K562 (cell line): ENCODE results near the gene TRIM25. TPM values are rescaled to one million over a fixed set of nuclear protein-coding genes. Genes with fewer than 3 reads are reported as not detected.

Experiments
- BRD9 ChIP-seq: fragments of 450-650 bp; IDR thresholded peaks from 2 replicates; pipeline ENCODE4 v1.6.1; 2018; ENCODE audit warnings: low read depth; ENCODE audit not compliant: partially characterized antibody
- E2F1 ChIP-seq: sonication (generic); formaldehyde crosslinking; IDR thresholded peaks from 2 replicates; pipeline ENCODE4 v1.8.1; 2023; ENCODE audit warnings: mild to moderate bottlenecking, missing genetic modification reagents, moderate library complexity
- ELF2 ChIP-seq: fragments of 250-450 bp; sonication (Bioruptor Pico); IDR thresholded peaks from 2 replicates; pipeline ENCODE4 v1.5.0; 2021; ENCODE audit warnings: mild to moderate bottlenecking
- EWSR1 ChIP-seq: fragments of 450-650 bp; IDR thresholded peaks from 2 replicates; pipeline ENCODE4 v1.6.1; 2018; ENCODE audit warnings: borderline replicate concordance, mild to moderate bottlenecking, low read depth, moderate library complexity; ENCODE audit not compliant: partially characterized antibody
- KDM4B ChIP-seq, 2 experiments: fragments of 450-650 bp in 1 of 2; sonication (generic) in 1 of 2; IDR thresholded peaks; 2 replicates each; pipeline ENCODE4 v1.6.1; 2016 to 2017; ENCODE audit warnings: borderline replicate concordance in 2 of 2, antibody characterized with exemption in 1 of 2, low read depth in 1 of 2, mild to moderate bottlenecking in 1 of 2
- MAZ ChIP-seq, 2 experiments: fragments of 450-650 bp in 1 of 2; sonication (generic) in 1 of 2; formaldehyde crosslinking; IDR thresholded peaks in 1 of 2; conservative IDR thresholded peaks in 1 of 2; 2 replicates each; pipeline versions ENCODE4 v1.4.0 to v1.5.0; 2020; ENCODE audit warnings: mild to moderate bottlenecking in 1 of 2, missing genetic modification reagents in 1 of 2
- MTF1 ChIP-seq: fragments of 250-450 bp; sonication (Bioruptor Pico); IDR thresholded peaks from 2 replicates; pipeline ENCODE4 v1.9.0; 2021; ENCODE audit warnings: moderate library complexity, mild to moderate bottlenecking, inconsistent platforms, borderline replicate concordance
- MYC ChIP-seq, 2 experiments: fragments of 250-450 bp in 1 of 2; sonication (Bioruptor Pico) in 1 of 2; IDR thresholded peaks; 2 replicates each; pipeline versions ENCODE4 v1.5.1 to v1.6.1; 2012 to 2021; ENCODE audit warnings: low read depth in 2 of 2, borderline replicate concordance in 1 of 2, improper control_type of control experiment in 1 of 2, low read length in 1 of 2, mild to moderate bottlenecking in 1 of 2, moderate library complexity in 1 of 2
- NBN ChIP-seq: fragments of 450-650 bp; IDR thresholded peaks from 2 replicates; pipeline ENCODE4 v1.6.1; 2016; ENCODE audit warnings: low read depth, mild to moderate bottlenecking
- POLR2AphosphoS5 ChIP-seq: IDR thresholded peaks from 2 replicates; pipeline ENCODE4 v1.6.1; 2011; ENCODE audit warnings: mild to moderate bottlenecking, low read depth, low read length, moderate library complexity; ENCODE audit not compliant: control insufficient read depth, insufficient read depth
- SMARCB1 ChIP-seq: IDR thresholded peaks from 2 replicates; pipeline ENCODE4 v1.6.1; 2011; ENCODE audit warnings: improper control_type of control experiment, low read depth; ENCODE audit not compliant: insufficient read length
- TBP ChIP-seq: optimal IDR thresholded peaks from 2 replicates; pipeline ENCODE3; 2011; ENCODE audit warnings: low read depth, low read length, improper control_type of control experiment
- TCFL5 ChIP-seq: fragments of 250-450 bp; sonication (Bioruptor Pico); conservative IDR thresholded peaks from 2 replicates; pipeline ENCODE4 v1.6.1; 2021; ENCODE audit warnings: mild to moderate bottlenecking, moderate library complexity, matching md5 sums
- TEAD2 ChIP-seq: fragments of 450-650 bp; IDR thresholded peaks from 2 replicates; pipeline ENCODE4 v1.6.1; 2016; ENCODE audit warnings: missing genetic modification characterization, control low read depth, missing compliant biosample characterization
- ZNF175 ChIP-seq: fragments of 200-800 bp; sonication (Bioruptor generic); IDR thresholded peaks from 2 replicates; pipeline ENCODE4 v1.6.1; 2016; ENCODE audit warnings: low read depth, mild to moderate bottlenecking, missing genetic modification characterization, missing compliant biosample characterization
- ZNF586 ChIP-seq: fragments of 450-650 bp; formaldehyde crosslinking; conservative IDR thresholded peaks from 2 replicates; pipeline ENCODE4 v1.4.0; 2020; ENCODE audit warnings: mild to moderate bottlenecking, moderate library complexity
- ZNF79 ChIP-seq: fragments of 250-450 bp; sonication (Bioruptor Pico); IDR thresholded peaks from 2 replicates; pipeline ENCODE4 v1.4.0; 2020; ENCODE audit warnings: low read depth, mild to moderate bottlenecking, moderate library complexity
- ZSCAN32 ChIP-seq: fragments of 450-650 bp; formaldehyde crosslinking; IDR thresholded peaks from 2 replicates; pipeline ENCODE4 v1.4.0; 2020; ENCODE audit warnings: mild to moderate bottlenecking, moderate library complexity
- polyA plus RNA-seq, 8 experiments: library from polyadenylated mRNA; depleted of rRNA in 4 of 8; stranded (reverse) in 5 of 8; unstranded in 3 of 8; fragments of >200 nt; fragmentation: Nextera tagmentation in 2 of 8; fragmentation: Illumina TruSeq in 1 of 8; extraction: Ambion mirVana in 2 of 8; extraction: Trizol in 1 of 8; gene quantifications; 2 replicates each; pipeline versions ENCODE4 v1.2.1 to v1.2.3, GENCODE V29; 2011 to 2014; ENCODE audit warnings: inconsistent platforms in 1 of 8, missing spikeins in 1 of 8
- total RNA-seq, 7 experiments: library from RNA; depleted of rRNA in 6 of 7; stranded (reverse); fragments of >200 nt in 6 of 7; fragmentation: Illumina TruSeq in 2 of 7; extraction: Trizol in 2 of 7; gene quantifications; 2 replicates each; pipeline versions ENCODE4 v1.2.1 to v1.2.3, GENCODE V29; 2011 to 2021; ENCODE audit warnings: low replicate concordance in 1 of 7
- TF ChIP-seq, protein P1 (sequence below), 2 experiments: fragments of 450-650 bp in 1 of 2; IDR thresholded peaks; 2 replicates each; pipeline ENCODE4 v1.6.1; 2011 to 2017; ENCODE audit warnings: low read depth in 2 of 2, antibody characterized with exemption in 1 of 2, borderline replicate concordance in 1 of 2, low read length in 1 of 2, mild to moderate bottlenecking in 1 of 2, mixed read lengths in 1 of 2; ENCODE audit not compliant: control insufficient read depth in 1 of 2
- TF ChIP-seq, protein P2 (sequence below): fragments of 450-650 bp; formaldehyde crosslinking; IDR thresholded peaks from 2 replicates; pipeline ENCODE4 v1.4.0; 2020; ENCODE audit warnings: mild to moderate bottlenecking

Gene TRIM25
- total and polyA plus RNA-seq, 9 of the 15 experiments (the other 6 are each of a cell fraction or from before 2014, with no cell fraction given) = 5.9 to 49.5 (median 24.5) TPM

DNA sequence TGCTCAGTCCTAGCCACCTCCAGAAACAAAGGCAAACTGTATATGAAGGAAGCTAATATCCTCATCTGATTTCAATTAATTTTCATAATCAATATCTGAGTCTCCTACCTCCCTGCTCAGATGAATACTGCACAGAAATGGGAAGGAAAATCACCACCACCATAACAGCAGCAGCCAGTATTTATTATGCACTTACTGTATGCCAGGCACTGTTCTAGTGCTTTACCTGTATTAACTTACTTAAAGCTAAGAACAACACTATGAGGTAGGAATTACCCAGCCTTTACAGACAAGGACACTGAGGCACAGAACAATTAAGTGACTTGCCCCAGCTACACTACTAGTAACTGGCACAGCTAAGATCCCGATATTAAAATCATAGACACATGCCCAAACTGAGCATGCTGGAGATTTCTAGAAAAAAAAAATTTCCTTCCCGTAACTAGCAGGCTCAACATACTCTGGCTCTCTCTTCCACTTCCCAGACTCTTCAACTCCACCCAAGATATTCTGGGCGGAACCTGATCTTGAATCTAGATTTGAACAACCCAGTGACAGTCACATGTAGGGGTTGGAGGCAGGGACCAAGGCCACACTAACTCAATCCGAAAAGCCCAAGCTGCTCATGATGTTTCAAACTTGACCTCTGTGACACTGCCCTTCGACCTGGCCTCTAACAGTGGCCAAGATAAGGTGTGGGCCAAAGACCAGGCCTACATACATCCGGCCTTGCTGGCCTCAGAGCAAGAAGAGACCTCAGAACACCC is 3.9 kb downstream of the TRIM25 start (continued):
- no peak for TF ChIP-seq BRD9
- TF ChIP-seq, protein P1, sequence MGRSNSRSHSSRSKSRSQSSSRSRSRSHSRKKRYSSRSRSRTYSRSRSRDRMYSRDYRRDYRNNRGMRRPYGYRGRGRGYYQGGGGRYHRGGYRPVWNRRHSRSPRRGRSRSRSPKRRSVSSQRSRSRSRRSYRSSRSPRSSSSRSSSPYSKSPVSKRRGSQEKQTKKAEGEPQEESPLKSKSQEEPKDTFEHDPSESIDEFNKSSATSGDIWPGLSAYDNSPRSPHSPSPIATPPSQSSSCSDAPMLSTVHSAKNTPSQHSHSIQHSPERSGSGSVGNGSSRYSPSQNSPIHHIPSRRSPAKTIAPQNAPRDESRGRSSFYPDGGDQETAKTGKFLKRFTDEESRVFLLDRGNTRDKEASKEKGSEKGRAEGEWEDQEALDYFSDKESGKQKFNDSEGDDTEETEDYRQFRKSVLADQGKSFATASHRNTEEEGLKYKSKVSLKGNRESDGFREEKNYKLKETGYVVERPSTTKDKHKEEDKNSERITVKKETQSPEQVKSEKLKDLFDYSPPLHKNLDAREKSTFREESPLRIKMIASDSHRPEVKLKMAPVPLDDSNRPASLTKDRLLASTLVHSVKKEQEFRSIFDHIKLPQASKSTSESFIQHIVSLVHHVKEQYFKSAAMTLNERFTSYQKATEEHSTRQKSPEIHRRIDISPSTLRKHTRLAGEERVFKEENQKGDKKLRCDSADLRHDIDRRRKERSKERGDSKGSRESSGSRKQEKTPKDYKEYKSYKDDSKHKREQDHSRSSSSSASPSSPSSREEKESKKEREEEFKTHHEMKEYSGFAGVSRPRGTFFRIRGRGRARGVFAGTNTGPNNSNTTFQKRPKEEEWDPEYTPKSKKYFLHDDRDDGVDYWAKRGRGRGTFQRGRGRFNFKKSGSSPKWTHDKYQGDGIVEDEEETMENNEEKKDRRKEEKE (IDR thresholded peaks at IDR 0.05; ENCODE audit: borderline replicate concordance in 1 of 2, control insufficient read depth in 1 of 2, low read depth in 2 of 2, low read length in 1 of 2) = no peak
- no peak for TF ChIP-seq ZNF586 (CRISPR knock-in tag)
- peak; percentile 53; the same call in 1 of the 2 replicates for TF ChIP-seq ZNF79 (CRISPR knock-in tag)
- TF ChIP-seq, protein P2, sequence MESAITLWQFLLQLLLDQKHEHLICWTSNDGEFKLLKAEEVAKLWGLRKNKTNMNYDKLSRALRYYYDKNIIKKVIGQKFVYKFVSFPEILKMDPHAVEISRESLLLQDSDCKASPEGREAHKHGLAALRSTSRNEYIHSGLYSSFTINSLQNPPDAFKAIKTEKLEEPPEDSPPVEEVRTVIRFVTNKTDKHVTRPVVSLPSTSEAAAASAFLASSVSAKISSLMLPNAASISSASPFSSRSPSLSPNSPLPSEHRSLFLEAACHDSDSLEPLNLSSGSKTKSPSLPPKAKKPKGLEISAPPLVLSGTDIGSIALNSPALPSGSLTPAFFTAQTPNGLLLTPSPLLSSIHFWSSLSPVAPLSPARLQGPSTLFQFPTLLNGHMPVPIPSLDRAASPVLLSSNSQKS (CRISPR knock-in tag) = no peak
- TF ChIP-seq E2F1 (CRISPR knock-in tag) = no peak
- no peak for TF ChIP-seq TCFL5
- TF ChIP-seq ZSCAN32 = no peak
- no peak for TF ChIP-seq KDM4B (IDR thresholded peaks at IDR 0.05; ENCODE audit: borderline replicate concordance in 2 of 2, low read depth in 1 of 2)
- no peak for TF ChIP-seq SMARCB1
- TF ChIP-seq TBP = no peak
- TF ChIP-seq ZNF175 (CRISPR knock-in tag) = peak; percentile 77; the same call in 1 of the 2 replicates
- TF ChIP-seq EWSR1 = no peak
- TF ChIP-seq MYC (IDR thresholded peaks at IDR 0.05; ENCODE audit: low read depth, low read length) = peak; percentile 80
- TF ChIP-seq MYC (CRISPR knock-in tag; IDR thresholded peaks at IDR 0.05; ENCODE audit: borderline replicate concordance, low read depth) = no peak
- peak; percentile 73 for TF ChIP-seq NBN
- peak; percentile 45; a peak in 3 of 4 replicates for TF ChIP-seq MAZ (CRISPR knock-in tag; conservative IDR thresholded peaks at IDR 0.05 in 1 of 2, IDR thresholded peaks at IDR 0.05 in 1 of 2)
- TF ChIP-seq ELF2 (CRISPR knock-in tag) = no peak
- no peak for TF ChIP-seq MTF1
- peak; percentile 46; the same call in 1 of the 2 replicates for TF ChIP-seq POLR2AphosphoS5
- no peak for TF ChIP-seq TEAD2 (tag)
